NCI-H526 treated with DMSO at 0.1 percent for 48 hours (cell line): ENCODE data around the gene DNAJC11.

ENCODE experiments used
- DNase-seq: peaks from one replicate; lab custom pipeline; 2025; lab: John Stamatoyannopoulos, UW

The DNAJC11 gene

DNA sequence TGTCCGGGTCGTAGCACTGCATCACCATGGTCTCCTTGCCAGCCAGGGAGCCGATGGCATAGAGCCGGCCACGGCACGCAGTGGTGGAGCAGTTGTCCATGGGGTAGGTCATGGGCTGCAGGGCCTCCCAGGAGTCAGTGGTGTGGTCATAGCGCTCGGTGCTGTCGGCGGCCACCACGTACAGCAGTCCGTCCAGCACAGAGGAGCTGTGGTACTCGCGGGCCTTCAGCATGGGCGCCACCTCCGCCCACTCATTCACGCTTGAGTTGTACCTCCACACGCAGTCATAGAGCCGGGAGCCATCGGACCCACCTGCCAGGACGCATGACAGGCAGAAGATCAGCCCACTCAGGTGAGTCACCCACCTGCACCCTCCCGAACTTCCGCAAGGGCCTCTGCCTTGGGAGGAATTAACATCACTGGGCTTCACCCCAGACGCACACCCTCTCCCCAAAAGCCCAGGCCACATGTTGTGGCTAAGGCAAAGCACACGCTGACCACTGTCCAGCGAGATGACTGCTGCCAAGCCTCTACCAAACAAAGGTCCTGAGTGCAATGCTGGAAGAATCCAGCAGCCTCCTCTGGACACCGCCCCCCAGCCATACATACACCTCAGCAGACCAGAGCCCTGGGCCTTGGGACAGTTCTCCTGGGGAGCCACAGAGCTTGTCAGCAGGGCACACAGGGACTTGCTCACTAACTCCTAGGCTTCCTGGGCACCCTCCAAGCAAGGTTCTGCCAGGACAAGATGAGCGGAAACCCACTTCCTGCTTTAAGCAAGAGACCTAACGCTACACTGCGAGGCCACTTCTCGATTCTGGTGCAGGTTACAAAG lies 102.3 kb downstream of the DNAJC11 start:
- DNase-seq: no peak

DNA sequence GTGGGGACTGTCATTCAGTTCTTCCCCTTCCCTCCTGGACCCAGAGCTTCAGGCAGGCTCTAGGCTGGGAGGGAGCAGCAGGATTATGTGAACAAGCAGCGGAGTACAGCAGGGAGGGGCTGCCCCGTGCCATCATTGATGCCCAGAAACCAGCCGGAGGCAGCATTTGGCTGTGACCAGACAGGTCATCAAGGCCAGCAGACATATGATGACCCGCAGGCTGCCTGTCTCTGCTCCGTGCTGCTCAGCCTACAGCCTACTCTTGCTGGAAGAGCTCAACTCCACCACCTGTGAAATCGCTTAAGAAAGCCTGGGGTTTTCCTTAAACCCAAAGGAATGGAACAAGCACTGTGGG lies 103.9 kb downstream of the DNAJC11 start:
- no peak for DNase-seq

DNA sequence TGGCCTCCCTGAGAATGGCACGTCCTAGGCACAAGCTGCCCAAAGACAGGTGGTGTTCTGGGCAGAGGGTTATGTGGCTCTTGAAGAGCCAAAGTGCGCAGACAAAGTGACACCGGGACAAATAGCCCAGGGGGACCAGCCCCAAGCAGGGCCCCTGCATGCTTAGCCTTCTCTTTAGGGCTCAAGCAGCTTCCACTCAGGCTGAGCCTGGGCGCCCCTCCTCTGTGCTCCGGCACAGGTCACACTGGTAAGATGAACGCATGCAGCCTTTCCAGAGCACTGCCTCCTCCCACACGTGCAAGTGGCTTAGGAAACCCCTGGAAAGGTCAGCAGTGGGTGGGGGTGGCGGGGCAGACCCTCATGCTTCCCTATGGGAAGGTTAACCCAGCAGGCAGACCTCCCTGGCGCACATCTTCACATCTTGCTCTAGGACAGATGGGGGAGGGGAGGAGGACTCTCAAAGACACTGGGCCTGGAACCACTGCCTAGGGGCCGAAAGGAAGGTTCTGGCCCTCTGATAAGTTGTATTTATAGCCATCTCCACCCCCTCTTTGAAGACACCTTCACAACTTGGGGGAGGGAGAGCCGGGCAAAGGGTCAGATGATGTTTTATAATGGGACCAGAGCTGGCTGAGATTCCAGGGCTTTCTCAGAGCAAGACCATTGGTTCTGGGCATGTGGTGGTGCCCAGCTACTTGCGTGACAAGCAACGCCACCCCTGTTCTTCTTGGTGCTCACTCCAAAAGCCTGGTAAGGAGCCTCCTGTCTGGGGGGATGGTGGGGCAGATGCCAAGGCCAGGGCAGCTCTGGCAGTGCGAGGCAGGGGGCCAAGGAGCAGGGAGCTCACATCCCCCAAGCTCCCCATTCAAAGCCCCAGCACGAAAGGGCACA lies 104.5 kb downstream of the DNAJC11 start:
- DNase-seq: no peak

DNA sequence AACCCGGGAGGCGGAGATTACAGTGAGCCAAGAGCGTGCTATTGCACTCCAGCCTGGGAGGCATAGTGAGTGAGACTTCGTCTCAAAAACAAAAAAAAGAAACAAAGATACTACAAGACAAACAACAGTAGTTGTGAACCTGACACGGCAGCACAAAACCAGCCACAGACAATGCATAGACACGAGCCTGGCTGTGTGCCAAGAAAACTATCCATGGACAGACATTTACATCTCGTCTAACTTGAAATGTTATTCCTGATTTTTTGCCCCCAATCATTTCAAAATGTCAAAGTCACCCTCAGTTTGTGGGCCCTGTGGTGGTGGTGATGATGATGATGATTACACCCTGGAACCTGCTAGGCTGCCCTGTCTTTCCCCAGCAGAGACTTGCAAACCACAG lies 105.3 kb downstream of the DNAJC11 start:
- no peak for DNase-seq

- DNase-seq: no peak
Measured at GRCh38 chr1:6594977-6595740, 106.5 kb downstream of the DNAJC11 start.

DNA sequence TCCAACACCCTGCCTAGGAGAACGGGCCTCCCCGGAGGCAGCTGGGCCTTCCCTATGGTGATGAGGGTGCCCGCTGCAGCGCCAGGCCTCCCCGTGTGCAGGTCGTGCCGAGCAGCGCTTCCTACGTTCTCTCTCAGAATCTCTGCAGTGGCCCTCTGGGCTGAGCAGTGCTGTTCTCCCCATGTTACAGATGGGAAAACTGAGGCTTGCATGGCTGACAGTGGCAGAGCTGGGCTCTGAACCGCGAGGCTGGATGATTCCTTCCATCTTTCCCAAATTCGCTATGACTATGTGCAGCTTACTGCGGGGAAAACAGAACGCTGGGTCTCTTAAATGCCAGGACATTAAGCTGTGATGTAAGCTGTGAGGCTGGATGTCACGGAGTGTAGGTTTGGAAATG lies 107.8 kb downstream of the DNAJC11 start:
- no peak for DNase-seq

DNA sequence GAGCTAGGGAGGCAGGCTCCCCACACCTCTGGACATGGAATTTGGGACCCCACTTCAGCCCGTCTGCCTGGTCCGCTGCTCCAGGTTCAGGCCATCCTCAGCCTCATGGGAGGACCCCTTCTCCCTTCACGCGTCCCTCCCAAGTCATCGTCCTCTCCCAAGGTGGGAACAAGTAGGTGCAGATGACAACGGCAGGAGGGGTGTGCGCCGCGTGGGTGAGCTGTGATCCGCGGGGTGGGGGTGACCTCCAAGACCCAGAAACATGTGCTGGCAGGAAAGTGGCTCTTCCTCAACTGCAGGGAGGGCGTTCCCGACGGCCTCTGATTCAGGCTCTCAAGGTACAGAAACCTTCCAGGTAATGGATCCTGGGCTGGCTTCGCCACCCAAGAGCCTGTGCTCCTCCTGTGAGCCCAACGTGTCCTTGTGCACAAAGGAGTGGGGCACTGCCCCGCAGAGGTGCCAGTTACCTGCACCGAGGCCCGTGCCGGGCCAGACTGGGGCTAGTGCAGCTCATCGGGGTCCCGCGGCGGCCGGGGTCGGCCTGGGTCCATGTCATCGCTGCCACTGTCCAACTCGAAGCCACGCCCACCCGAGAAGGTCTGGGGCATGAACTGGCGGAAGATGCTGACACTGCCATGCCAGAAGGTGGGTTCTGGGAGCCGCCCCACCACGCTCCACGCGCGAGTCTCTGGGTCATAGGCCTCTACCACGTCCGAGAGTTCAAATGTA lies 108.6 kb downstream of the DNAJC11 start:
- DNase-seq: no peak

DNA sequence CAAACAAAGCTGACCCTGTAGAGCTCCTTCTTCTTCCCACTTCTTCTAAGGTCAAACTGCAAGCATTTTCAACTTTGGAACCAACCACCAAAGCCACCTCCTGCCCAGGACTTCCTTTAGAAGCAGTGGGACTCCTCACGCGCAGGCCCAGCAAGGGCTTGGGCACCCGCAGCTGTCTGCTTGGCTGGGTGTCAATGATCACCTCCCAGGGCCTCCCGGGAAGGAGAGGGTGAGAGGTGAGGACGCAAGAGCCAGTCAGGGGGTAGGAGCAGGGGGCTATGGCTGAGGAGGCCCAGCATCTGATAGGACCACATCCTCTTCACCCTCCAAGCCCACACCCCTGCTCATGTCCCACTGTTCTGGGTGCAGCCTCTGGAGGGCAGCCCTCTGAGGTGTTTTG lies 109.2 kb downstream of the DNAJC11 start:
- DNase-seq: no peak

DNA sequence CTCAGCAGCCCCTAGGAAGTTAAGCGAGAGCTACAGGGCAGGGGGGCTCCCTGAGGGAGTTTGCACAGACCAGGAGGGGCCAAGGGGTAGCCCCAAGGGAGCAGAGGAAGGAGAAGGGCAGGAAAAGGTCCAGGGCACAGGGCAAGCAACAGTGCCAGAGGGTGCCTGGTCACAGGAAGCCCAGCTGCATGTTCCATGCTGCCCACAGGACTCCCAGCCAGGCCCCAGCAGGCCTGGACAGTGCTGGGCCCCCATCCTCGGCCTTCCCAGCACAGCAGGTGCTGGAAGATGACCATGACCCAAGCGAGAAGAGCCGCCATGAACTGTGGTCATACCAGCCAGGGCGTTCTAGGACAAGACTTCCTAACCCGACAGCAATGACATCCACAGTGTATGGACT lies 110.0 kb downstream of the DNAJC11 start:
- DNase-seq: no peak

GRCh38 chr1:6591222-6591621 lies 110.4 kb downstream of the DNAJC11 start:
- no peak for DNase-seq

- no peak for DNase-seq
Measured at GRCh38 chr1:6590046-6590445, 111.6 kb downstream of the DNAJC11 start.

DNA sequence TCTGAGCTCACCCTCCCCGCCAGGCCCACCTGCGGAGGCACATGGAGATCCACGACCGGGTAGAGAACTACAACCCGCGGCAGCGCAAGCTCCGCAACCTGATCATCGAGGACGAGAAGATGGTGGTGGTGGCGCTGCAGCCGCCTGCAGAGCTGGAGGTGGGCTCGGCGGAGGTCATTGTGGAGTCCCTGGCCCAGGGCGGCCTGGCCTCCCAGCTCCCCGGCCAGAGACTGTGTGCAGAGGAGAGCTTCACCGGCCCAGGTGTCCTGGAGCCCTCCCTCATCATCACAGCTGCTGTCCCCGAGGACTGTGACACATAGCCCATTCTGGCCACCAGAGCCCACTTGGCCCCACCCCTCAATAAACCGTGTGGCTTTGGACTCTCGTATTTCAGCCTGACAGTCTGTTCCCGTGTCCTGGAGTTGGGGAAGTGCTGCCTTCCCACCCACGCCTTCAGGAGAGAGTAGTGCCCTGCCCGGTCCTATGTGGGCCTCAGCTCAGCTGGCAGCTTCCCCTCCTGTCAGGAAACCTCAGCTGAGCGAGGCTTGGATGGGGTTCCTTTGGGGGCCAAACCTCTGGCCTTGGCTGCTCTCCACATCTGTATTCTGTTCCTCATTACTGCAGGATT lies 112.6 kb downstream of the DNAJC11 start:
- DNase-seq: no peak

- no peak for DNase-seq
Measured at GRCh38 chr1:6588128-6588892, 113.3 kb downstream of the DNAJC11 start.

DNA sequence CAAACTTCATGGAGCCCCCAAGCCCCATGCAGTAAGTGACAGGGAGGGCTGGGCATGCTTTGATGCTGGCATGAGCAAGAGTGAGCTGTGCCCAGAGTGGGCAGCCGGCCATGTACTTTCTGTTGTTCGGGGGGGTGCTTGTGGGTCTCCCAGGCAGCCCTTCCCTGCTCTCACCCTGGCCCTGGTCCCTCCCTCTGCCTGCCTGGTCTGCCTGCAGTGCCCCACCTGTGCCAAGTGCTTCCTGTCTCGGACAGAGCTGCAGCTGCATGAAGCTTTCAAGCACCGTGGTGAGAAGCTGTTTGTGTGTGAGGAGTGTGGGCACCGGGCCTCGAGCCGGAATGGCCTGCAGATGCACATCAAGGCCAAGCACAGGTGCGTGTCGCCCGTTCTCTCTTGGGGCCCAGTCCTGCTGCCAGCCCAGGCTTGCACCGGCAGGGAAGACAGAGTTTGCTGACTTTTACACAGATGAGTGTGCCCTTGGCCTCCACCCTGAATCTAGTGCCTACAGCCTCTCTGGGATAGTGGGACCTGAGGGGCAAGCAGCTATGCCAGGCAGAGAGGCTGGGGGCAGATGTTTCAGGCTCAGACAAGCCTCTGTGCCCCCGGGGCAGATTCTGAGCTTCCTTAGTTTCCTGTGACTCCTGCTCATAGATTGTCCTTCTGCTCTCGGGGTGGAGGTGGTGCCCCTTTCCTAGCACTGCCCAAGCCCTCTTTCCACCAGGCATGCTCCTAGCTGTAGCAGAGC lies 114.2 kb downstream of the DNAJC11 start:
- DNase-seq: no peak

DNA sequence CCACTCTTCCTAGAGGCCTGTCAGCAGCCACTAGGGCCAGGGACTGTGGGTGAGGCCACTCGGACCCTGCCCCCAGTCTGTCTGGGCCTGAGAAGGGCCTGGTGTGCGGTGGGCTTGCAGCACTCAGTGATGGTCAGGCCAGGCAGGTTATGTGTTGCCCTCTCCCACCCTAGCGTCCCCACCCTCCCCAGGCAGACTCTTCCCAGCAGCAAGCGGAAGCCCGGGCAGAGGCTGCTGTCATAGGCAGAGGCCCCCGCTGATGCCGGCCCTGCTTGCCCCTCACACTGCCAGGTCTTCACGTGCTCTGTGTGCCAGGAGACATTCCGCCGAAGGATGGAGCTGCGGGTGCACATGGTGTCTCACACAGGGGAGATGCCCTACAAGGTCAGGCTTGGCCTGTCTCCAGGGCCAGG lies 115.2 kb downstream of the DNAJC11 start:
- DNase-seq: no peak

DNA sequence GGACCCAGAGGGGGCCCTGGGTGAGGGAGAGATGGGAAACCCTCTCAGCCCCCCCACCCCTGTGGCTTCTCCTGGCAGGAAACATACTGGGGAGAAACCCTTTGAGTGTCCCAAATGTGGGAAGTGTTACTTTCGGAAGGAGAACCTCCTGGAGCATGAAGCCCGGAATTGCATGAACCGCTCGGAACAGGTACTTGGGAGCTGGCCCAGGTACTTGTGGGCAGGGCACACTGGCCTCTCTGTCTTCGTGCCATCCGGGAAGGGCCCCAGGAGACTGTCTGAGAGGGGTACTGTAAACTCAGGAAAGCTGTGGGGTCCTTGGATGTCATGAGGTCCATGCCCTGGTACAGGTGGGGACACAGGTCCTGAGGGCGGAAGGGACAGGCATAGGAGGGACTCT lies 115.8 kb downstream of the DNAJC11 start:
- DNase-seq: no peak

DNA sequence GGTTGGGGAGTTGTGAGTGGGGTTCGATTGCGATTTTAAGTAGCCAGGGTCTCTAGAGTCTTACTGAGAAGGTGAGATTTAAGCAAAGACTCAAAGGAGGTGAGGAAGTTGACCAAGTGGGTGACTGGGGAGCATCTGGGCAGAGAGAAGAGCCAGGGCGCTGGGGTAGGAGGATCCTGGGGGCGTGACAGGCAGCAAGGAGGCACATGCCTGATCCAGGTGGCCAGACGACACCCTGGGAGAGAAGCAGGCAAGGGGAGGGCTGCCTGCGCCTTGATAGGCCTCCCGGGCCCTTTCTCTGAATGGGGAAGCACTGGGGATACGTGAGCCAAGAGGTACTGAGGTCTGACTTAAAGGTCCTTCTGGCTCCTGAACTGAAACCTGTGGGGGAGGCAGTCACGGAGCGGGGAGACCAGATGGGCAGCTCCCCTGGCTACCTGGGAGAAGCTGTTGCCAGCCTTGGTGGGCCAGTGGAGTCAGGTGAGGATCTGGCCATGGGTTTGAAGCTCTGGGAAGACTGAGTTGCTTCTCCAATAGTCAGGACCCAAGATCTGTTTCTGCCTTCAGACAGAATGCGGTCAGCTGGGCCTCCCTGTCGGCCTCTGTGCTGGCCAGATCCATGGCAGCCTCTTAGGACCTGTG lies 116.4 kb downstream of the DNAJC11 start:
- DNase-seq: no peak
